DND-41 (cell line): ENCODE data around the gene GORASP2.

Experiments used
- CTCF ChIP-seq: IDR thresholded peaks from 2 replicates; pipeline ENCODE4 v1.5.1; 2012; ENCODE audit warnings: borderline replicate concordance, low read length, moderate library complexity, mild to moderate bottlenecking; ENCODE audit not compliant: poor library complexity, severe bottlenecking; ENCODE audit errors: extremely low read depth
- EZH2 ChIP-seq: IDR thresholded peaks from 3 replicates; pipeline ENCODE4 v1.6.1; 2012; ENCODE audit warnings: borderline replicate concordance, low read depth, mild to moderate bottlenecking, moderate library complexity, low read length, inconsistent platforms; ENCODE audit not compliant: severe bottlenecking

DNA sequence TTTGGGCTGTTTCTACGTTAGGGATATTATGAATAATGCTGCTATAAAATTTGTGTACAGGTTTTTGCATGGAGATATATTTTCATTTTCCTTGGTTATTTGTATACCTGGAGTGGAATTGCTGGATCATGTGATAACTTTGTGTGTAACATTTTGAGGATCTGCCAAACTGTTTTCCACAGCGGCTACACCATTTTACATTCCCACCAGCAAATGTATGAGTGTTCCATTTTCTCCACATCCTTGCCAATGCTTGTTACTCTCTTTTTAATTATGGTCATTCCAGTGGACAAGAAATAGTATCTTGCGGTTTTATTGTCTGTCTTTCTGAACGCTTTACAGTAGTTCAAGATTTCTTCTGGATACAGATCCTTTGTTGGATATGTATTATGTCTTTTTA lies 13.6 kb downstream of the GORASP2 start:
- TF ChIP-seq CTCF (no peak), EZH2 (no peak)
